T-helper 22 cell (primary cell): ENCODE results near the gene LRRC3.
"Not testable (repeated sequence)": the region's sequence is repeated elsewhere in the genome, so short reads cannot be mapped to it uniquely, and the experiment has no call there.

Experiments
- DNase-seq: peaks from one replicate; pipeline ENCODE4 v3.0.0-alpha.2; 2020; ENCODE audit warnings: low read depth

The LRRC3 gene

GRCh38 chr21:44498280-44499210 is 43.2 kb downstream of the LRRC3 start:
- no peak for DNase-seq

- DNase-seq: no peak
Measured at GRCh38 chr21:44499211-44499560, 43.9 kb downstream of the LRRC3 start.

GRCh38 chr21:44499631-44500030 is 44.3 kb downstream of the LRRC3 start:
- DNase-seq: no peak

- DNase-seq: no peak
Measured at GRCh38 chr21:44500111-44500510, 44.8 kb downstream of the LRRC3 start.

GRCh38 chr21:44502171-44502958 is 47.1 kb downstream of the LRRC3 start:
- no peak for DNase-seq

- not testable (repeated sequence) for DNase-seq
Measured at GRCh38 chr21:44503006-44503889, 47.9 kb downstream of the LRRC3 start.

GRCh38 chr21:44503901-44504399 is 48.6 kb downstream of the LRRC3 start:
- DNase-seq: no peak

GRCh38 chr21:44505673-44506278 is 50.5 kb downstream of the LRRC3 start:
- no peak for DNase-seq

- no peak for DNase-seq
Measured at GRCh38 chr21:44506279-44507255, 51.3 kb downstream of the LRRC3 start.

GRCh38 chr21:44507673-44508425 is 52.5 kb downstream of the LRRC3 start:
- no peak for DNase-seq

GRCh38 chr21:44508426-44508710 is 53.1 kb downstream of the LRRC3 start:
- DNase-seq: no peak

GRCh38 chr21:44508711-44509445 is 53.6 kb downstream of the LRRC3 start:
- no peak for DNase-seq

- DNase-seq: no peak
Measured at GRCh38 chr21:44509539-44509938, 54.2 kb downstream of the LRRC3 start.

GRCh38 chr21:44510109-44510507 is 54.8 kb downstream of the LRRC3 start:
- no peak for DNase-seq

GRCh38 chr21:44510508-44511218 is 55.4 kb downstream of the LRRC3 start:
- DNase-seq: peak; percentile 55

GRCh38 chr21:44511219-44511937 is 56.1 kb downstream of the LRRC3 start:
- DNase-seq: no peak
